HG03039 (cell line): ENCODE results near the gene RPS4Y2.

Experiments
- ATAC-seq: cut with Tn5 transposase; IDR thresholded peaks from one replicate; pipeline ENCODE4 v1.9.1; 2021; ENCODE audit warnings: mild to moderate bottlenecking, moderate library complexity; ENCODE audit not compliant: unreplicated experiment

Gene RPS4Y2

DNA sequence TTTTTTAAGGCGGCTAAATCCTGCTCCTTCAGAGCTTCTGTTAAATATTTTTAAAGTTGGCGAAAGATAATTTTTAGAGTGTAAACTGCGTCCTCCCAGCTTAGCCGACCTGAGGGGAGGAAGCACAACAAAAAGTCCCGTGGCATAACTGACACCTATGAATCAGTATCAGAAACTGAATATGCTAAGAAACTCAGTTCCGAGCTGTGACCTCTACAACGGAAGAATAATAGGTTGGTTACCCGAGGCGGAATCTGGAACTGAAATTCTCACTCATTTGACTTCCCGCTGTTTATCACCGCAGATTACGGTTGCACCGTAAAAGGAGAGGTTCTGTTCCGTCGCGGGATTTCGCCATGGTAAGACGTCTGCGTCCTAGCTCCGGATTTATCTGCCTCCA lies at the start of gene RPS4Y2:
TSS of gene RPS4Y2 (plus strand) at position 301 of the 400 bp plus-strand sequence. CDS start at position 357, 56 bp downstream.
- ATAC-seq = no peak

DNA sequence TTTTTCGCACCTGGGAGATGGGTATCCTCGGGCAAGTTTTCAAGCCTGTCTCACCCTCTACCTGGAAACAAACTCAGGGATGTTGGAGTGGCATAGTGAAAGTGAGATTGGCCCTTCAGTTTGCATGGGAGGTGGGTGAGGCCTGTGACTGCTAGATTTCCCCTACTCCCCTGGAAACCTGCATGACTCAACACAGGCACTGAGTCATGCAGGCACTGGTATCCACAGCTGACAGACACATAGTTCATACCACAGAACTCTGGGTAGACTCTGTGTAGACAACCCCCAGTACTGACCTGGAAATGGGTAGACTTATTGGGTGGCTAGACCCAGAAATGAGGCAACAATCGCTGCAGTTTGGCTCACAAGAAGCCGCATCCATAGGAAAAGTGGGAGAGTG lies 41.5 kb upstream of the RPS4Y2 start:
- peak; percentile 82 for ATAC-seq

DNA sequence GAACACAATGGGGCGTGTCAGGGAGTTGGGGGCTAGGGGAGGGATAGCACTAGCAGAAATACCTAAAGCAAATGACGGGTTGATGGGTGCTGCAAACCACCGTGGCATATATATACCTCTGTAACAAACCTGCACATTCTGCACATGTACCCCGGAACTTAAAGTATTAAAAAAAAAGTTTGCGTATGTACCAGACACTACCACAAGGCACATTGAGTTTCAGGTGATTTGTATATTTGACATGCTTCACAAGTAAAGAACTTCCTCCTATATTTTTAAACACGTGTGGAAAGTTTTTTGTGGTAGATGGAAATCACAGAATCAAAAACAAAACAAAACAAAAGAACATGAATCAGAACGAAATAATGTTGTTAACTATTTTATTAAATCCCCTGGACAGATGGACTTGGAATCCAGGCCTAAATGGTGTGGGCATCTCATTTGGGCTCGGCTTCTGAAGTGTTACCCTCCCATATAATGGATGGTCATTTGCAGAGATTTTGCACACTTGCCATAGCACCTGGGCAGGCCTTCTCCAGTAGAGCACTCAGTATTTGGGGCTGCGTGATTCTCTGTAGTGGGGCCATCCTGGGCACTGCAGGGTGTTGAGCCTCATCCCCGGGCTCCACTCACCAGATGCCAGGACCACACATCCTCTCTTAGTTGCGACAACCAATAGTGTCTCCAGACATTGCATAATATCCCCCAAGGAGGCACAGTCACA lies 29.6 kb upstream of the RPS4Y2 start:
- peak; percentile 72 for ATAC-seq

DNA sequence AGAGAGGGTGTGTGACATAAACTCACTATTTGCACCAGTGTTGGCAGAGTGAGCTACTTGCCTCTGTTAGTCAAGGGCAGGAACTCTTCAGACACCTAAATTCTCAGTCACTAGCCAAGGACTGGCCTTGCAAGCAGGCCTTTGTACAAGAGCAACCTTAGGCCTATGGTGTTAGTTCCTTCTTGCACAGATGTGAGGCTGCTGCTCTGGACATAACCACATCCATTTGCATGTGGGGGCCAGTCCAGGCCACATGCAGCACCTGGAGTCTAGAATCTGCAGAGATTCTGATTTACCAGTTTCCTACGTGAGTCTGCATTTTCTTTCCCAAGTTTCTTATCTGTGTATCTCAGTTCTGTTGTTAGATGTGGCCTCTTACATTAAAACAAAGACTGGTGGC lies 20.7 kb upstream of the RPS4Y2 start:
- ATAC-seq = peak; percentile 93

DNA sequence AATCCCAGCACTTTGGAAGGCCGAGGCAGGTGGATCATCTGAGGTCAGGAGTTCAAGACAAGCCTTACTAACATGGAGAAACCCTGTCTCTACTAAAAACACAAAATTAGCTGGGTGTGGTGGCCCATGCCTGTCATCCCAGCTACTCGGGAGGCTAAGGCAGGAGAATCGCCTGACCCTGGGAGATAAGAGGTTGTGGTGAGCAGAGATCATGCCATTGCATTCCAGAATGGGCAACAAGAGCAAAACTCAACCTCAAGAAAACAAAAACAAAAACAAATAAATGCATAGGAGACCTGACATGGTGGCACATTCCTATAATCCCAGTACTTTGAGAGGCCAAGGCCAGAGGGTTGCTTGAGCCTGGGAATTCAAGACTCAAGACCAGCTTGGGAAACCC lies 16.1 kb upstream of the RPS4Y2 start:
- ATAC-seq = no peak

DNA sequence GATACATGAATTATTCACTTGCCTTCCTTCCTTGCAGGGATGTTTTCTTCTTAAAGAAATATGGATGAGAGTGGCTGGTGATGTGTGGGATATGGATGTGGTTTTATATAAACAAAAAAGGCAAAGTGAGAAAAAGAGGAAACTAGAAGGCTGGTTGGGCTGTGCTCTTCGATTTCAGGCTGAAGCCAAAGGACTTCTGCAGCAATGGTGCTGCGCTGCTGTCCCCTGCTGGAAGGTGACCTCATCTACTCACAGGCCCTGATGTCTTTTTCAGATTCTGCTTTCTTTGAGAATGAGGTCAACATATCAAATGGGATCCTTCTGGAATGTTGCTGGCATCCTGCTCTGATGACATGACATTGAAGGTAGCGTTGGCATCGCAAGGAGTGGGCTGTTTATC lies 15.3 kb upstream of the RPS4Y2 start:
- ATAC-seq = peak; percentile 53

DNA sequence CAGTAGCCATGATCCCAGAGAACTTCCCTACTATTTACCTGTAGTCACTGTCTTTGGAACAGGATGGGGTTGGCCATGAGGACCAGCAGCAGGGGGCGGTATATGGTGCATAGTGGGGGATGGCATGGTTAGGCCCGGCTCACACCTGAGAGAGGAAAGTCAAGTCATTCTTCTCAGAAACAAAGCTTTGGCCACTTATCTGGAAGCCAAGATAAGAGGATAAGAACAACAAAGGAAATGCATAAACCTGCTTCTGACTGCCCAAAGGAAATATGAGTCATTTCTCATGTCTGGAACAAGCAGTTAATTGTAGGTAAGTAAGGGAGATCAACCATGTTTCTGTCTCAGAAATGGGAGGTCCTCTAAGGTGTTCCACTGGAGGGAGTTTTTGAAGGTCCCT lies 10.8 kb upstream of the RPS4Y2 start:
- no peak for ATAC-seq

DNA sequence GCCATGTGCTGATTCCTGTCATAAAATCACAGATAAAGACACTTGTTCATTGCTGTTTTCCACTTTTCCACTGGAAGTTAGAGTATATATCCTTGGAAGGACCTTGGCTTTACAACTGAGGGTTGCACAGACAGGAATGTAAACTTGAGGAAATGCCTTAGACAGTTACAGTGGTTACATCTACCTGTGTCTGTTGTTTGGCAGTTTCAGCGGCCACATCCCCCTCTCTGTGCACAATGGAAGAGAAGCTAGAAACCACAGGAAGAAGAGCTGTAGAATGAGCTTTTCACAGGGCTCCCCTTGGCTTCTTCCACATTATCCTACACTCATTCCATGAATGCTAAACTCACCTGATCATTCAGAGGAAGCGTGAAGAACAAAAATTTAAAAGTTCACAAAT lies 9.0 kb upstream of the RPS4Y2 start:
- ATAC-seq = no peak

DNA sequence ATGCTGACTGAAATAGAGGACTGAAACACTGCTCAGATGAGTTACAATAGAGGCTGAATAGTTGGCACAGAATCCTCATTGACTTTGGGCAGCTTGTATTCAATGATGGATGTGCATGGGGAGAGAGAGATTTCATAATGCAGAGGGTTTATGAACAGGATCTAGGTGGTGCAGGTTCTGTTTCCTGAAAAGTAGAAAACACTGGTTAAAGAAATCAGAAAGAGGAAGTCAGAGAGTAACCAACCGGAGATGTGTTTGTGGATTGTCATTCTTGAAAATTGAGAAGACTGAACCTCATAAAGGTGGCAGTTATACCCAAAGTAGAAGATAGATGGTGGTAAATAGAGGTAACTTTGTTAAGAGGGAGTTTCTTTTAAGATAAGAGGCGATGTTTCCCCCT lies 8.0 kb downstream of the RPS4Y2 start:
- no peak for ATAC-seq

DNA sequence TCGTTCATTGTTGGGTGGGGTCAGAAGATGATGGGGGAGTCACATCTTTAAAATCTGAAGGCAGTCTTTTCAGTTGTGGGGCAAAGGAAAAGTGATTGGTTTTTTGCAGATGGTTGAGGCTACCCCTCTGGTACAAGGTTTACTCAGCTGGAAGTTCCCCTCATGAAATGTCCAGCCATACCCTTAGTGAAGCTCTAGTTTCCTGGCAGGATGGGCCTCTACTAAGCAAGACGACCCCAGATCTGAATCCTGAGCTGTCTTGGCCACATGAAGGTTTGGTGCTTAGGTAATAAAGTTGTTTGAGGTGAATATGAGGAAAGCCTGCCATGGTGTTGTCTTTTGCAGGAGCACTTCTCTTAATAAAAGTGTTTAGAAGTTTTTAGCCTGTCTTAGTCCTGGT lies 9.2 kb downstream of the RPS4Y2 start:
- ATAC-seq = no peak

DNA sequence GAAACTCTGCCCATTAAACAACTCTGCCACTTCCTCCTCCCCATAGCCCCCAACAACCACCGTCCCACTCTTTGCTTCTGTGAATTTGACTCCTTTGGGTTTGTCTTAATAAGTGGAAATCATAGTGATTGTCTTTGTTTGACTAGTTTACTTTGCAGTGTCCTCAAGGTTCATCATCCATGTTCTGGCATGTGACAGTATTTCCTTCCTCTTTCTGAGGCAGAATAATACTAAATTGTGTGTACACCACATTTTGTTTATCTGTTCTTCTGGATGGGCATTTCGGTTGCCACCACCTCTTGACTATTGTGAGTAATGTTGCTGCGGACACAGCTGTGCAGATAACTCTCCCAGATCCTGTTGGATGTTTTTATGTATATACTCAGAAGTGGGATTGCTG lies 14.8 kb downstream of the RPS4Y2 start:
- ATAC-seq = no peak

DNA sequence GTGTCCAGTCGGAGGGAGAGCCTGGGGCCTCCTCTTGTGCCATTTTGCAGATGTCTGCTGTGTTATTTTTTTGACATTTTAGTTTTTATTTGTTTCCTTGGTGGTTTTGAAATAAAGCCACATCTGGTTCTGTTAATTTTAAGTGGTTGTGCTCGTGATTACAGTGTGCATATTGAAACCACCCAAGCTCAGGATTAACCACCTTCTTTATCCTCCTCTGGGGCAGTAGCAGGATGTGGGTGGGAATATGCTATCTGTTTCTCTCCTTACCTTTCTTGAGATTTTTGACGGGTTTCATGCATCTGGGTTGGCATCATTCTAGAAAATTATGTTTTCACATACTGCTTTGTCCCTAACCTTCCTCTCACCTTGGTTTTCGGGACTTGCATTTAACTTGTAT lies 20.2 kb downstream of the RPS4Y2 start:
- no peak for ATAC-seq

DNA sequence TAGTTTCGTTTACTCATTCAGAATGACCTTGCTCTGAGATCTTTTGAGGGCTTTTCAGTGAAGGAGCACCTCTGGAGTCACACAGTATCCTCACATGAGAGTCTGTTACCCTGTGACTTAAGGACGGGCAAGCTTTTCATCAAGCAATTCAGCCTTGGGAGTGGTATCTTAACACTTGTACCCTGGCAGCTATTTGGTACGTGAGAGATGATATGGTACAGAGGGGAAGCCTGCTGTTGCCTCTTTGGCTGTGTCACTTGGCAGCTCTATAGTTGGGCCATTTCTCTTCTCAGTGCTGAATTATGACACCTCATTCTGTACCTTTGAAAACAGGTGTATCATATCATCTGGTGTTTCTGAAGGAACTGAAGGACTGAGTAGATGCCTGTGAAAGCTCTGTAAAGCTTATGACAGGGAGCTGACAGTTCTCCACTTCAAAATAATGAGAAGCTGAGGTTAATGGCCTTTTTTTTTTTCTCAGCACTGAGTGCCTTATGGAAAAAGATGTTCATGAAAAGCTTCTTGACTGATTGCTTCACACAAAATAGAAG lies 24.3 kb downstream of the RPS4Y2 start:
- ATAC-seq = no peak

DNA sequence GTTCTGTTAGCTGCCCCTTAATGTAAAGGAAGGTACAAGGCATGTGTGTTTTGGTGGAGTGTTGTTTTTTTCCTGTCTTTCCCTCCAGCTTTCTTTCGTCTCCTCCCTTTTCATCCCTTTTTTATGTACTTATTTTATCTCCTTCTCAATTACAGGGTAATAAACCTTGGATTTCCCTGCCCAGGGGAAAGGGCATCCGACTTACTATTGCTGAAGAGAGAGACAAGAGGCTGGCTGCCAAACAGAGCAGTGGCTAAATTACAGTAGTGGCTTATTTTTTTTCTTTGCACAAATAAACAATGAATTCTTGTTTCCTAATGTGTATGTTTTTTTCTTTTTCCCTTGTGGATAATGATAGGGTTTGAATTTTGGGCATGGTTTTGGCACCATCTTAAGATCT lies 24.9 kb downstream of the RPS4Y2 start:
- no peak for ATAC-seq

DNA sequence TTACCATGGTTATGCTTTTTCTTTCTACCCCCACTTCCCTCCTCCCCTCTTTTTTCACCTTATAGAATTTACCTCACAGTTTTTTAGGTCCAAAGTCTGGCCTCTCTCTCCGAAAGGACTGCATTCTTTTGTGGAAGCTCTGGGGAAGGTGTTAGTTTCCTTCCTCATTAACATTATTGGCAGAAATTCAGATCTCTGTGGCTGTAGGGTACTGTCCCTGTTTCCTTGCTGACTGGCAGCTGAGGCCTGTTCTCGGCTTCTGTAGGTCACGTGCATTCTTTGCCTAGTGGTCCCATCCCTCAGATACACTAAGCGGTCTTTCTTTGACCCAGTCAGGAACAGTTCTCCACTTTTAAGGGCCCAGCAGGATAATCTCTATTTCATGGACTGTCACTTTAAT lies 25.5 kb downstream of the RPS4Y2 start:
- no peak for ATAC-seq

DNA sequence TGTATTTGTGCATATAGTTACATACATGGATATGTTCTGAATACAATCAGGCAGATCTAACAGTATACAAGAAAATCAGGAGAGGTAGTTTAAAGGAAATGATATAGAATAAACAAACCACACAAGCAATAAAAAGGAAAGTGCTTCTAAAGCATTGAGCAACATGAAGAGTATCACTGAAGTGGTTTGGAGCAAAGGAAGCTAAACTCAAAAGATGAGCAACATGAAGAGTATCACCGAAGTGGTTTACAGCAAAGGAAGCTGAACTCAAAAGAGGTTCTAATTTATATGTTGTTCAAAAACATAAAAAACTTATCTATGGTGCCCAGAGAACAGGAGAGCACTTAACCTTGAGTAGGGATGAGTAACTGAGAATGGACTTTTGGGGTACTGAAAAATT lies 29.1 kb downstream of the RPS4Y2 start:
- no peak for ATAC-seq

DNA sequence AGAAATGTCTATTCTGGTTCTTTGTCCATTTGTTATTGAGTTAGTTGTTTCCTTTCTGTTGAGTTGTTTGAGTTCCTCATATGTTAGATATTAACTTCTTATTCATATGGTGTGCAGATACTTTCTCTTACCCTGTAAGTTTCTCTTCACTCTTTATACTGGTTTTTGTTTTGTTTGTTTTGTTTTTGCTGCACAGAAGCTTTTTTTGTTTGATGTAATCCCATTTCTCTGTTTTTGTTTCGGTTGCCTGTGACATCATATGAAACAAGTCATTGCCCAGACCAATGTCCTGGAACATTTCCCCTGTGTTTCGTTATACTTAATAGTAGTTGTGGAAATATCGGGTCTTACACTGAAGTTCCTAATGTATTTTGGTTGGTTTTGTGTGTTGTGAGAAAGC lies 31.2 kb downstream of the RPS4Y2 start:
- peak; percentile 62 for ATAC-seq

DNA sequence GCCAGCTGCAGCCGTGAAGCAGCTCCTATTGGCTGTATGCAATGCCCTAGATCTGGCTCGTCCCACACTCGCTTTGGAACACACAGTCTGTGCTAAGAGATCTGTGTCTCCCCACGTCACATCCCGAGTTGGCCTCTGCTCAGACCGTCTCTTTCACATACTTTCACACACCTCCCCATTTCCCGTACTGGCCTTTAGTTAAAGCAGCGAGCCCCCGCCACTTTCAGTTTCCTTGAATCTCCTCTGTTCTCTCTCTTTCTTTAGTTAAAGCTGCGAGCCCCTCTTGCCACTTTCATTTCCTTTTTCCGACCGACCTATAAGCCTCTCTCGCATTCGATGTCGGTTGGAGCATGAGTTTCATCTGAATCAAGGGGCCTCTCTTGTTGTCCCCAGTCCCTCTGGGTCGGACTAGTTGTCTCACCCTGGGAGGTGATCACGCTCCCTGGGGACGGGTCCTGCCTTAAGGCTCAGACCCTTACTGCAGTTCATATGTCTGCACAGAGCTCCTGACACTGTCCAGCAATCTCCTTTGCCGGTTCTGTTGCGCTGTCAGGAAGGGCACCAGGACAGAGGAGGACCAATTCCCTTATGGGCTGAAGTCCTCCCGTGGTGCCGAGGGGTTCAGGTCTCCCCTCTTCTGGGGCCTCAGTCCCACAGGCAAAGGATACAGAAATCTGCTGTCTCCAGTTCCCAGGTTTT lies 42.6 kb downstream of the RPS4Y2 start:
- peak; percentile 85 for ATAC-seq

DNA sequence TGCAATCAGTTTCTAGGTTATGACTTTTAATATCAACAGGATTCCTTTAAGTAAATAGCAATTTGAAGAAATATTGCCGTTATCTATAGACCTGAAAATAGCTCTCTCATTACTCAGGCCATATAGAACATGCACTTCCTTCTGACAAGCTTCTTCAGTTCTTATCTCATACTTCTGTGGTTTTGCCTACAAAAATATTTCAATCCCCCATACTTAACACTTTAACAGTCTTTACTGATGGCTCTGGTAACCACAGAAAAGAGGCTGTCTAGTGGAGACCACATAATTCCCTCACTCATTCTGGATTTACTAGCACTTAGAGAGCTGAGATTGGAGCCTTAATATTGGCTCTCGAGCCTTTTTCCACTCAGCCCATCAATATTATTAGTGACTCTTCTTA lies 46.8 kb downstream of the RPS4Y2 start:
- no peak for ATAC-seq

DNA sequence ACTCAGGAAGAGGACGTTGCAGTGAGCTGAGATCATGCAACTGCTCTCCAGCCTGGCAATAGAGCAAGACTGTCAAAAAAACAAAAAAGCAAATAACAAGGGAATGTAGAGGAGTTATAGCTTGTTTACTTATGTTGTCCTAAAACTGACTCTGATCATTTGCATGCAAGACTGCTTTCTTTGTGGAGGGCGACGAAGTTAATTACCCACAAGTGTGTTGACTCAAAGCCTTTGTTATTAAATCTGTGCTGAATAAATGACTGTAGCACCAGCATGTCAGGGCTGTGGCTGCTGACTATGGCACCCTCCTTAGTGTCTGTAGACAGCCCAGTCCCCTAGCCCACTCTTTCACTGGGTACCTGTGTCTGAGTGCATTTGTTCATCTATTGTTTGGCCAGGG lies 50.3 kb downstream of the RPS4Y2 start:
- ATAC-seq = no peak

DNA sequence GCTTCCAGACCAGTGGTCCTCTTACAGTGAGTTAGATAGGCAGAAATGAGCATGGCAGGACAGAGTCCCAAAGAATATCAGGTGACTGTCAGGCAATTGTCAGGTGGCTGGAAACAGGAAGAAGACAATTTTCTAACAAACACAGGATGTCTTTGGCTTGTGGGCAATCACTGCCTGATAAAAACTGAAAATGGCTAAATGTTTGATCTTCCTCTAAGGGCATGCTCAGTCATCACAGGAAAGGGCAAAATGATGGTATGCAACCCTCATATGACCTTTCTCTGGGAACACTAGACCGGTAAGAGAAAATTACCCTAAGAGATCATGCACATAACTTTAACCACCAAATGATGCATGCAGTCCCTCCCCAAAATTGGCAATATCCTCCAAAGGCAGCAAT lies 57.6 kb downstream of the RPS4Y2 start:
- ATAC-seq = no peak

DNA sequence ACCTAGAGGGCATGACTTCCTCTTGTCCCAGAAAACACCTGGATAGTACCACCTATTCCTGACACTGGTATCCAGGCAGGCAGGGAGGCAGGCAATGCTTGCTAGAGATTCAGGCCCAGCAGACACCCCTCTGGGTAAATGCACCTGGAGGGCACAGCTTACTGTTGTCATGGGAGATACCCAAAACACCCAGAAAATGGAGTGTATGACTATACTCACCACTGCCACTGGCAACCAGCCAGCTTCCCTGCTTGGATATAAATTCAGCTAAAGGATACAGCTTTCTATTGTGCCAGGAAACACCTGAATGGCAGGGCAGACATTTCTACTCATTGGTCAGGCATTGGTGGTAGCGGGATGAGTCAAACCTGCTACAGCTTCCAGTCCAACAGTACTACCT lies 58.9 kb downstream of the RPS4Y2 start:
- ATAC-seq = no peak
